Ascending aorta (tissue), 2 donors: Measurements from ENCODE around the gene LCN6. TPM values are rescaled to one million over a fixed set of nuclear protein-coding genes. Genes with fewer than 3 reads are reported as not detected.

Experiments used
- DNase-seq, 2 donors: peaks; one replicate each; pipeline ENCODE4 v3.0.0-alpha.2; 2019; ENCODE audit warnings: low spot score in 2 of 2
- H3K27ac ChIP-seq, 2 donors: fragments of 200-600 bp; sonication (generic); one replicate each; pipeline ENCODE4 v1.5.1; 2016 to 2017; ENCODE audit warnings: mild to moderate bottlenecking in 1 of 2
- H3K27me3 ChIP-seq: fragments of 200-600 bp; sonication (generic); one replicate; pipeline ENCODE4 v1.5.1; 2017
- H3K36me3 ChIP-seq, 2 donors: fragments of 200-600 bp; sonication (generic); one replicate each; pipeline ENCODE4 v1.5.1; 2016
- H3K4me1 ChIP-seq, 2 donors: fragments of 200-600 bp; sonication (generic); one replicate each; pipeline ENCODE4 v1.5.1; 2016 to 2017; ENCODE audit warnings: mild to moderate bottlenecking in 1 of 2
- H3K4me3 ChIP-seq, 2 donors: fragments of 200-600 bp; sonication (generic); one replicate each; pipeline ENCODE4 v1.5.1; 2016 to 2017; ENCODE audit warnings: mild to moderate bottlenecking in 1 of 2
- H3K9me3 ChIP-seq, 2 donors: fragments of 200-600 bp; sonication (generic); one replicate each; pipeline ENCODE4 v1.5.1; 2016
- CTCF ChIP-seq, 3 experiments: fragments of 200-600 bp in 2 of 3; fragments of 450-650 bp in 1 of 3; sonication (generic) in 2 of 3; IDR thresholded peaks; one replicate each; pipeline ENCODE4 v1.5.1; 2016 to 2019; ENCODE audit warnings: antibody characterized with exemption in 3 of 3, mild to moderate bottlenecking in 1 of 3, moderate library complexity in 1 of 3
- intact Hi-C: fragments of 100-400 bp; cut with DNase I; formaldehyde crosslinking; loops from one replicate; pipeline ENCODE4 v1.15.1; 2023
- total RNA-seq: library from RNA; depleted of rRNA; stranded (reverse); fragments of >200 nt; gene quantifications from one replicate; pipeline ENCODE4 v1.1.0, GENCODE V29; 2016

Gene LCN6
- total RNA-seq, 1 donor from 2014 or later, result 130 TPM

DNA sequence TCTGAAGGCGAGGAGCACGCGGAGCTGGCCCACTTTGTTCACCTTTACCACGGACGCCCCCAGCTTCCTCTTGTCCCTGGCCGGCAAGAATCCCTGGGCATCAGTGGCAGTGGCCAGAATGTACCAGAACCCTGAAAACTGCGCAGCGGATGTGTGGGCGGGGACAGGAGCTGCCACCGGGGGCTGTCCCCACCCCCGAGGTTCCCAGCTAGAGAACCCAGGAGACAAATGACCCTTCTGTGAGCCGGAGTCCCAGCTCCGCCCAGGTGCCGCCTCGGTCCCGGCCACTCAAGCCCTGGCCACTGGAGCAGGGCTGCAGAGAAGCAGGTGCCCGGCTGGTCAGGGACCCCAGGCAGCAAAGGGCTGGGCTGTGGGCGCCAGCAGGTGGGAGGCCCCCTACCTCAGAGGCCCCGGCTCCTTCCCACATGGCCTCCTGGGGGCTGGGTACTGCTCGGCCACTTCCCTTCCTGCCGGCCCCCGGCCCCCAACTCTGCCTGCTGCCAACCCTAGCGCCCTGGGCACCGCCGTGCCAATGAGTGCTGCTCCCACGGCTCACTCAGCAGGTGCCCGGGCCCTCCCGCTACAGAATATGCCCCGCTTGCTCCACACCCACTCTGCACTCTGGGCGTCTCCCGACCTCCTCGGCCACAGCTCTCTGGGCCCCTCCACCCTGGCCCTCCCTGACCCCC, 6.3 kb downstream of the LCN6 start:
- no peaks in the 10 kb centered on the region for H3K9me3 ChIP-seq
- intact Hi-C loops, result no loop called here
- DNase-seq, result no peak
- H3K27ac ChIP-seq, result no peak overlapping the region
- peaks cover 10% of the 10 kb centered on the region for H3K27me3 ChIP-seq
- H3K4me1 ChIP-seq, result no peaks in the 10 kb centered on the region
- no peaks in the 10 kb centered on the region for H3K36me3 ChIP-seq
- TF ChIP-seq CTCF (IDR thresholded peaks at IDR 0.05), result no peak
- no peak overlapping the region for H3K4me3 ChIP-seq

DNA sequence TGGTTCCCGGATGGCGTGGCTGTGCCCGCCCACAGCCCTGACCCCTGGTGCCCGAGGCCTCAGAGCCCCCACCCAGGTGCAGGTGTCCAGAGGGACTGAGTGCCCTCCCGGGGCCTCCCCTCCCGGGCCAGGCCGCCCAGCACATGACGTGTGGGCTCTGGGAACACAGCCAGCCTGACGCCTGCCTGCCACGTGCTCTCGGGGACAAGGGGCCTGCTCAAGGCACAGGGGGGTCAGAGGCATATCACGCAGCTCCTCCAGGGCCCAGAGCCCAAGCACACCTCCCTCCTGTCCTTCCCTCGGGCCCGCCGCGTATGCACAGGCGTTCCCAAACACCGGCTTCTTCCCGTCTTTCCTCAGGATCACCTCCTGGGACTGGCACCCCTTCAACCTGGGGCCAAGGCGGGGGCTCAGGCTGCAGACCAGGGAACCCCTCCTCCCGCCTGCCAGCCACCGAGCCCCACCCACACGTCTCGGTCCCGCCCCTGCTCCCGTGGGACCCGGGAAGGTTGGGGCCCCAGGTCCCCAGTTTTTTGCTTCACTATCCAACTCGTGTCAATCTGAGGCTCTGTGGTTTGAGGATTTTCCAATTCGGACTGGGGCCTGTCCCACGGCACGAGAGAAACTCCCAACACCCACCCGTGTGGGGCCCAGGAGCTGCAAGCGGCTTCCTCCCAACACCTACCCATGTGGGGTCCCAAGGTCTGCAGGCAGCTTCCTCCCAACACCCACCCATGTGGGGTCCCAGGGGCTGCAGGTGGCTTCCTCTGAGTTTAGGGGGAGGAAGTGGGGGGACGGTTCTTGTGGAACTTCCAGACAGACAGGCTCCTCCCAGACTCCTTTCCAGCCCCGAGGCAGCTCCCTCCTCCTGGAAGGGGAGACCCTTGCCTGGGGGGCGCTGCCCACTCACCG, 7.1 kb downstream of the LCN6 start:
- no peak for TF ChIP-seq CTCF (IDR thresholded peaks at IDR 0.05)
- no peak overlapping the region for H3K27ac ChIP-seq
- H3K27me3 ChIP-seq, result peaks cover 10% of the 10 kb centered on the region
- no peak overlapping the region for H3K4me3 ChIP-seq
- H3K4me1 ChIP-seq, result no peaks in the 10 kb centered on the region
- intact Hi-C loops, result no loop called here
- no peak for DNase-seq
- H3K36me3 ChIP-seq, result no peaks in the 10 kb centered on the region
- H3K9me3 ChIP-seq, result no peaks in the 10 kb centered on the region

- Histone ChIP-seq H3K9me3 (no peaks in the 10 kb centered on the region), H3K27me3 (peaks cover 10% of the 10 kb centered on the region), H3K36me3 (no peaks in the 10 kb centered on the region), H3K27ac (no peak overlapping the region), H3K4me3 (no peak overlapping the region), H3K4me1 (no peaks in the 10 kb centered on the region)
- no peak for DNase-seq
- intact Hi-C loops, result no loop called here
- no peak for TF ChIP-seq CTCF (IDR thresholded peaks at IDR 0.05)
Observed at GRCh38 chr9:136740491-136740890, 7.8 kb downstream of the LCN6 start.

DNA sequence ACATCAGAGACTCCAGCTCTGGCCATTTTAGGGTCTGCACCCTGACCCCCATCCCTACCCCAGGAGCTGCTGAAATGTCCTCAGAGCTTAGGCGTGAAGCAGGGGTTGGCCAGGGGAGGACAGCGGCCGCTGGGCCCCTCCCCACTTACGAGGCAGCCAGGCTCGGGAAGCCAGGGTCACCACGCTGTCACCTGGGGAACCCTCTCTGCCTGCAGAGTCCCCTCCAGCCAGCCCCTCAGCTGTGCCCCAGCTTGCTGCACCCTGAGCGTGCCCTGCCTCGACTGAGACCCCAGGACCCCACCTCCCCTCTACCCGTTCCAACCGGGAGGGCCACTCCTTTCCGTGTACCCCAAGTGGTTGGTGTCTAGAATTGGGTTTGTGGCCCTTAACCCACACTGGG, 8.3 kb downstream of the LCN6 start:
- Histone ChIP-seq H3K4me1 (no peaks in the 10 kb centered on the region), H3K27me3 (peaks cover 10% of the 10 kb centered on the region), H3K27ac (no peak overlapping the region), H3K36me3 (no peaks in the 10 kb centered on the region), H3K4me3 (no peak overlapping the region), H3K9me3 (no peaks in the 10 kb centered on the region)
- intact Hi-C loops, result no loop called here
- no peak for DNase-seq
- no peak for TF ChIP-seq CTCF (IDR thresholded peaks at IDR 0.05)

DNA sequence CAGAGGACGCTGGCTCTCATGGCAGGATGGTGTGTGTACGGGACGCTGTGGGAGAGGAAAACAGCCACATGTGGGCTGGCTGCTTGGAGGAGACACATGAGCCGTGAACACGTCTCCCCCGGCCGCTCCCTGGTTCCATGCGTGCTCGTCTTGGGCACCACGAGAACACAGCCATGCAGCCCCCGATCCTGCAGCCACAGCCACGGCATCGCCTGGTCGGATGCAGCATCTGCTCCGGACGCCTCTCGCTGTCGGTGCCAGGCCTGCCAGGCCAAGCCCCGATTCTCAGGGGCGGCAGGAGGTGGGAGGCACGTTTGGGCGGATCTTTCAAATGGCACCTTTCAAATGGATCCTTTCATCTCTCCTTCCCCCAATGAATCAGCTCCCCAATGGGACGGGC, 8.8 kb downstream of the LCN6 start:
- intact Hi-C loops, result no loop called here
- Histone ChIP-seq H3K27me3 (peaks cover 10% of the 10 kb centered on the region), H3K36me3 (no peaks in the 10 kb centered on the region), H3K27ac (no peak overlapping the region), H3K4me1 (no peaks in the 10 kb centered on the region), H3K4me3 (no peak overlapping the region), H3K9me3 (no peaks in the 10 kb centered on the region)
- no peak for TF ChIP-seq CTCF (IDR thresholded peaks at IDR 0.05)
- no peak for DNase-seq
